ENCODE results near the gene VENTX. TPM values are rescaled to one million over a fixed set of nuclear protein-coding genes. Genes with fewer than 3 reads are reported as not detected.

VENTX gene
- total and polyA plus RNA-seq, 4 donors, result 0.06 to 0.24 (median 0.14) TPM; not detected in 1

DNA sequence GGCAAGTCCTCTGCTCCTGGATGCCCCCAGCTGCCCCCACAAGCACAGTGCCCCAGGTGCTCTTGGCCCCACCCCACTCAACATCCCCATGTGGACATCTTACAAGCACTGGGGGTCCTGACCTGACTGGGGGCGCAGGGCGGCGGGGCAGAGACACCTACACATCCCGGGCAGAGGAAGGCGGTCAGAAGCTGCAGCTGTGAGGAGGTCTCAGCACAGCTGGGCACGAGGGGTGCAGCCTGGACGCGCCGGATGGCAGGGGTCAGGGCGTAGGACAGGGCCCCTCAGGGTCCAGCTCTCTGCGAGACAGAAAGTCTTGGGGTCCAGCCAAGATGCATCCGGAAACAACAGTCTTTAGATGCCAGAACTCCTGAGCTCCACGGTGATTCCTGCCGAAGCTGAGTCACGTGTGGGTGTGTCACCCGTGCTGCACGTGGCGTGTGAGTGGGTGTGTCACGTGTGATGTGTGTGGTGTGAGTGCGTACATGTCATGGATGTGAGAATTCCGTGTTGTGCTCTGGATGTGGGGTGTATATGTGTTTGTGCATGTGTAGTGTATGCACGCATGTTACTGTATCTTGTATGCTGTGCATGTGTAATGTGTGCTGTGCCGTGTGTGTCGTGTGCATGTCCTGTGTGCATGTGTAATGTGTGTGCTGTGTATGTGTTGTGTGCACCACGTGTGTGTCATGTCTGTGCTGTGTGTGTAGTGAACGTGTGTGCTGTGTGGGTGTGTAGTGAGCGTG is 5.1 kb downstream of the VENTX start:
- 86% methylated on average over 27 of the region's 27 CpGs for WGBS (ENCODE audit: insufficient coverage)
- no peak overlapping the region for H3K27ac ChIP-seq (ENCODE audit: low read depth, low read length)
- peaks cover 44% of the 10 kb centered on the region for H3K27me3 ChIP-seq (ENCODE audit: control insufficient read depth, insufficient read depth, low read length)
- H3K4me3 ChIP-seq (ENCODE audit: low read depth, low read length), result no peak overlapping the region
- no peaks in the 10 kb centered on the region for H3K36me3 ChIP-seq (ENCODE audit: control insufficient read depth, insufficient read depth, low read length)
- no peaks in the 10 kb centered on the region for H3K9me3 ChIP-seq (ENCODE audit: control insufficient read depth, insufficient read depth, low read length)
- no peak for DNase-seq (ENCODE audit: low read depth in 4 of 6, low spot score in 6 of 6)
- H3K4me1 ChIP-seq (ENCODE audit: control insufficient read depth, insufficient read depth, low read length), result no peaks in the 10 kb centered on the region

GRCh38 chr10:133243593-133243992 is 5.9 kb downstream of the VENTX start:
- 75% methylated on average over 14 of the region's 14 CpGs for WGBS (ENCODE audit: insufficient coverage)
- no peak overlapping the region for H3K4me3 ChIP-seq (ENCODE audit: low read depth, low read length)
- H3K27ac ChIP-seq (ENCODE audit: low read depth, low read length), result no peak overlapping the region
- no peaks in the 10 kb centered on the region for H3K9me3 ChIP-seq (ENCODE audit: control insufficient read depth, insufficient read depth, low read length)
- H3K36me3 ChIP-seq (ENCODE audit: control insufficient read depth, insufficient read depth, low read length), result no peaks in the 10 kb centered on the region
- H3K4me1 ChIP-seq (ENCODE audit: control insufficient read depth, insufficient read depth, low read length), result no peaks in the 10 kb centered on the region
- DNase-seq (ENCODE audit: low read depth in 4 of 6, low spot score in 6 of 6), result no peak
- peaks cover 36% of the 10 kb centered on the region for H3K27me3 ChIP-seq (ENCODE audit: control insufficient read depth, insufficient read depth, low read length)

DNA sequence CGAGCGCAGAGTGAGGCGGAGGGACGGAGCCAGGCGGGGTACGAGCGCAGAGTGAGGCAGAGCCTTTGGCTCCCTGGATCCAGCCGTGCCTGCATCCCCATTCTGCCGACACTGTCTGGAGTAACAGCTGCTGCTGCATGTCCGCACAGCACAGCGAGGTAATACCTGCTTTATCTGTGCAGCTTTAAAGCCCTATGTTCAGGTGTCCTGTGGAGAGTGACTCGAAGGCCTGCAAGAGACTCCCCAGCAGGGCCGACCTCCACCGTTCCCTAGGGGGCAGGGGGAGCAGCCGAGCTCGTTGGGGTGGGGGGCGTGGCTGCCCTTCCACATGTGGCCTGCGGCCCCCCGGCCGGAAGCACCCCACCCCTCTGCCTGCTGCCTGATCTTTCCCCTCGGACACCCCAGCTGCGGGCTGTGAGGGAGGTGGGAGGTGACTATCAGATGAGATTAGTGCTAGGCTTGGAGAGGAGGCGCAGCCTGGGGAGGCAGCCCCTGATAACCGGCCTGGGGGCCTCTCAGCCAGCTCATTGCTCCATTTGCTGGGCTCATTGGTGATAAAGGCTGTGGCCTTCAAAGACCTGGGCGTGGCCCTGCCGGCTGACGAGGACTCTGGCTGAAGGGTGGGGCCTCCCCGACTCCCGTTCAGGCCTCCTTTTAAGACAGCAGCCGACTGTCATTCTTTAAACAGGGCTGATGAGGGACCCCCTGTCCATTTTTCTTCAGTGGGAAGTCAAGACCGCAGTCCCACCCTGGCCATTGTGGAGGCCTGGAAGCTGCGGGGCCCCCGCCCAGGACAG is 8.0 kb downstream of the VENTX start:
- Histone ChIP-seq H3K36me3 (ENCODE audit: control insufficient read depth, insufficient read depth, low read length) (no peaks in the 10 kb centered on the region), H3K9me3 (ENCODE audit: control insufficient read depth, insufficient read depth, low read length) (no peaks in the 10 kb centered on the region), H3K27me3 (ENCODE audit: control insufficient read depth, insufficient read depth, low read length) (peaks cover 23% of the 10 kb centered on the region), H3K4me3 (ENCODE audit: low read depth, low read length) (no peak overlapping the region), H3K4me1 (ENCODE audit: control insufficient read depth, insufficient read depth, low read length) (peaks cover 3% of the 10 kb centered on the region), H3K27ac (ENCODE audit: low read depth, low read length) (no peak overlapping the region)
- DNase-seq (ENCODE audit: low read depth in 4 of 6, low spot score in 6 of 6), result no peak
- WGBS (ENCODE audit: insufficient coverage), result 66% methylated on average over 28 of the region's 33 CpGs

DNA sequence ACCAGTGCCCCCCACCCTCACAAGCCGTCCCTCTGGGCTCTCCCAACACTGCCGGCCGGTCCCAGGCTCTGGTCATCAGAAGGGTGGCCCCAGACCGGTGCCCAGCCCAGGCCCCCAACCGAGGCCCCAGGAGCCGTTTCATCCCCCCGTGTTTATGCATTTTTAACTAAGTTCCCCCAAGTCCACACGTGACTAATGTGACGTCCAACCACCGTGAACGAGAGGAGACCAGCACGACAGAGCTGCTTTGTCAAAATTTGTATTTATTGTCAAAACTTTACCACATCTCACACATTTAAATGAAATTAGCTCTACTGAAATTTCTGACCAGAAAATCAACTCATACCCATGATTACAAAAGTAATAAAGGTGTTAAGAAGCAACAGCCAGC is 8.6 kb downstream of the VENTX start:
- Histone ChIP-seq H3K9me3 (ENCODE audit: control insufficient read depth, insufficient read depth, low read length) (no peaks in the 10 kb centered on the region), H3K4me3 (ENCODE audit: low read depth, low read length) (no peak overlapping the region), H3K4me1 (ENCODE audit: control insufficient read depth, insufficient read depth, low read length) (peaks cover 3% of the 10 kb centered on the region), H3K27ac (ENCODE audit: low read depth, low read length) (no peak overlapping the region), H3K36me3 (ENCODE audit: control insufficient read depth, insufficient read depth, low read length) (no peaks in the 10 kb centered on the region), H3K27me3 (ENCODE audit: control insufficient read depth, insufficient read depth, low read length) (peaks cover 20% of the 10 kb centered on the region)
- DNase-seq (ENCODE audit: low read depth in 4 of 6, low spot score in 6 of 6), result no peak
- 77% methylated on average over 7 of the region's 12 CpGs for WGBS (ENCODE audit: insufficient coverage)

GRCh38 chr10:133247681-133248333 is 10.2 kb downstream of the VENTX start:
- no peak overlapping the region for H3K27ac ChIP-seq (ENCODE audit: low read depth, low read length)
- no peak for DNase-seq (ENCODE audit: low read depth in 4 of 6, low spot score in 6 of 6)
- 64% methylated on average over 36 of the region's 36 CpGs for WGBS (ENCODE audit: insufficient coverage)
- H3K4me1 ChIP-seq (ENCODE audit: control insufficient read depth, insufficient read depth, low read length), result peaks cover 3% of the 10 kb centered on the region
- peaks cover 10% of the 10 kb centered on the region for H3K27me3 ChIP-seq (ENCODE audit: control insufficient read depth, insufficient read depth, low read length)
- no peaks in the 10 kb centered on the region for H3K36me3 ChIP-seq (ENCODE audit: control insufficient read depth, insufficient read depth, low read length)
- no peaks in the 10 kb centered on the region for H3K9me3 ChIP-seq (ENCODE audit: control insufficient read depth, insufficient read depth, low read length)
- H3K4me3 ChIP-seq (ENCODE audit: low read depth, low read length), result no peak overlapping the region

- no peak overlapping the region for H3K27ac ChIP-seq (ENCODE audit: low read depth, low read length)
- H3K9me3 ChIP-seq (ENCODE audit: control insufficient read depth, insufficient read depth, low read length), result no peaks in the 10 kb centered on the region
- no peak for DNase-seq (ENCODE audit: low read depth in 4 of 6, low spot score in 6 of 6)
- peaks cover 3% of the 10 kb centered on the region for H3K4me1 ChIP-seq (ENCODE audit: control insufficient read depth, insufficient read depth, low read length)
- H3K36me3 ChIP-seq (ENCODE audit: control insufficient read depth, insufficient read depth, low read length), result no peaks in the 10 kb centered on the region
- H3K27me3 ChIP-seq (ENCODE audit: control insufficient read depth, insufficient read depth, low read length), result peaks cover 10% of the 10 kb centered on the region
- no peak overlapping the region for H3K4me3 ChIP-seq (ENCODE audit: low read depth, low read length)
- 86% methylated on average over 12 of the region's 12 CpGs for WGBS (ENCODE audit: insufficient coverage)
Observed at GRCh38 chr10:133248334-133248715, 10.7 kb downstream of the VENTX start.

DNA sequence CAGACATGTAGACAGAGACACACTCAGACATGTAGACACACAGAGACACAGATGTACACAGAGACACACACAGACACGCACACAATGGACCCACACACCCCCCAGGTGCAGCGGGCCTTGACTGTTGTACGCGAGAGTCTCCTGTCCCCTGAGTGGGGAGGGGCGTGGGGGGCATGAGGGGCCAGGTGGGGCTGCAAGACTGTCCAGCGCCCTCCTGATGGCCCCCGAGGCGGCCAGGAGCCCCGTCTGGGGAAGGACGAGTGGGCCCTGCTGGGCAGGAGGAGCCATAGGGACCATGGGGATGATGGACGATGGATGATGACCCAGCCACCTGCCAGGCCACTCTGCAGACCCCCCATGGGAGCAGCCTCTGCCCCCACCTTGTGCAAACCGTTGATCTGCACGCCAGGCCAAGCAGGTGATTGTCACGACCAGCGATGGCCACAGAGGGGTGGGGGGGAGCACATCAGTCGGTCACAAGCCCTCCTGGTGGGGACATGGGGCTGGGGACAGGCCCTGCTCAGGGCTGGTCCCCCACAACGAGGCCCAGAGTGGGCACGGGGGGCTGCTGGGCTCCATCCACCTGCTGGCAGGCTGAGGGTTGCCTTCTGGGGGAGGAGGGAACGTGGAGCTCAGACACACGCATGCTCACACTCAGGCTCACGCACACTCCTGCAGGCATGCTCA is 11.6 kb downstream of the VENTX start:
- no peaks in the 10 kb centered on the region for H3K9me3 ChIP-seq (ENCODE audit: control insufficient read depth, insufficient read depth, low read length)
- peaks cover 10% of the 10 kb centered on the region for H3K27me3 ChIP-seq (ENCODE audit: control insufficient read depth, insufficient read depth, low read length)
- DNase-seq (ENCODE audit: low read depth in 4 of 6, low spot score in 6 of 6), result no peak
- 56% methylated on average over 17 of the region's 21 CpGs for WGBS (ENCODE audit: insufficient coverage)
- H3K4me1 ChIP-seq (ENCODE audit: control insufficient read depth, insufficient read depth, low read length), result peaks cover 3% of the 10 kb centered on the region
- no peak overlapping the region for H3K4me3 ChIP-seq (ENCODE audit: low read depth, low read length)
- no peak overlapping the region for H3K27ac ChIP-seq (ENCODE audit: low read depth, low read length)
- no peaks in the 10 kb centered on the region for H3K36me3 ChIP-seq (ENCODE audit: control insufficient read depth, insufficient read depth, low read length)

DNA sequence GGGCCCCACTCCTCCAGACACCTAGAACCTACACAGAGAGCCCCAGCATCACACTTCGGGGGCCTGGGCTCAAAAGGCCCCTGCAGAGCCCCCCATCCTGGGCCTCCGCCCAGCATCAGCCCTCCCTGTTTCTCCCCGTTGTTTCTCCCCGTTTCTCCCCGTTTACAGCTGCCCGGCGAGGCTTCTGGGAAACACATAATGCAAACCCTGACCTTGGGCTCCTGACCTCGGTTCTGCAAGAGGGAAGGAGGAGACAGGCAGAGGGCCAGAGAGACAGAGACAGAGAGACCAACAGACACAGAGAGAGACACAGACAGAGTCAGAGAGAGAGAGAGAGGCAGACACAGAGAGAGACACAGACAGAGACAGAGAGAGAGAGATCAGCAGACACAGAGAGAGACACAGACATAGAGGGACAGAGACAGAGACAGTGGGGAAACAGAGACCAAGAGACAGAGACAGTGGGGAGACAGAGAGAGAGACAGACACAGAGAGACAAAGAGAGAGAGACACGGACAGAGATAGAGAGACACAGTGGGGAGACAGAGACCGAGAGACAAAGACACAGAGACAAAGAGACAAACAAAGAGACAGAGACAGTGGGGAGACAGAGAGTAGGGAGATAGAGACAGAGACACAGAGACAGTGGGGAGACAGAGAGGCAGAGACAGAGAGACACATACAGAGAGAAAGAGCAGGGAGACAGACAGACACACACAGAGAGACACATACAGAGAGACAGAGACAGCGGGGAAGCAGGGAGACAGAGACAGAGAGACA is 12.5 kb downstream of the VENTX start:
- H3K27ac ChIP-seq (ENCODE audit: low read depth, low read length), result no peak overlapping the region
- H3K4me1 ChIP-seq (ENCODE audit: control insufficient read depth, insufficient read depth, low read length), result peaks cover 3% of the 10 kb centered on the region
- H3K9me3 ChIP-seq (ENCODE audit: control insufficient read depth, insufficient read depth, low read length), result no peaks in the 10 kb centered on the region
- no peaks in the 10 kb centered on the region for H3K36me3 ChIP-seq (ENCODE audit: control insufficient read depth, insufficient read depth, low read length)
- DNase-seq (ENCODE audit: low read depth in 4 of 6, low spot score in 6 of 6), result no peak
- H3K4me3 ChIP-seq (ENCODE audit: low read depth, low read length), result no peak overlapping the region
- 56% methylated on average over 6 of the region's 11 CpGs for WGBS (ENCODE audit: insufficient coverage)
- H3K27me3 ChIP-seq (ENCODE audit: control insufficient read depth, insufficient read depth, low read length), result peaks cover 9% of the 10 kb centered on the region

All from spinal cord (tissue), 10 donors.